ENCODE data around the gene TRIM31.
"Not testable (repeated sequence)": the region's sequence is repeated elsewhere in the genome, so short reads cannot be mapped to it uniquely, and the experiment has no call there.

Gene TRIM31

GRCh38 chr6:30147096-30147495 lies 34.2 kb upstream of the TRIM31 start:
- DNase-seq: no peak

GRCh38 chr6:30145818-30146217 lies 32.9 kb upstream of the TRIM31 start:
- DNase-seq: no peak

GRCh38 chr6:30144811-30145210 lies 31.9 kb upstream of the TRIM31 start:
- no peak for DNase-seq

- no peak for DNase-seq
These were observed 30.9 kb upstream of the TRIM31 start for GRCh38 chr6:30143780-30144179.

GRCh38 chr6:30142665-30143064 lies 29.8 kb upstream of the TRIM31 start:
- no peak for DNase-seq

- DNase-seq: not testable (repeated sequence)
These were observed 27.4 kb upstream of the TRIM31 start for GRCh38 chr6:30140240-30140639.

GRCh38 chr6:30136570-30137286 lies 23.8 kb upstream of the TRIM31 start:
- DNase-seq: no peak

- DNase-seq: no peak
These were observed 22.9 kb upstream of the TRIM31 start, which contains the start of gene TRIM40 for GRCh38 chr6:30135757-30136156. Gene TRIM40 (plus strand): TSS chr6:30136140. CDS start chr6:30137037, 897 bp downstream.

GRCh38 chr6:30135147-30135546 lies 22.3 kb upstream of the TRIM31 start:
- DNase-seq: no peak

- DNase-seq: no peak
These were observed 19.1 kb upstream of the TRIM31 start for GRCh38 chr6:30131947-30132497.

GRCh38 chr6:30130887-30131862 lies 18.3 kb upstream of the TRIM31 start:
- peak; percentile 72 for DNase-seq

- DNase-seq: no peak
These were observed 17.3 kb upstream of the TRIM31 start for GRCh38 chr6:30130179-30130679.

- DNase-seq: no peak
These were observed 16.6 kb upstream of the TRIM31 start for GRCh38 chr6:30129265-30130178.

GRCh38 chr6:30127238-30128093 lies 14.6 kb upstream of the TRIM31 start:
- DNase-seq: no peak

GRCh38 chr6:30122515-30122914 lies 9.6 kb upstream of the TRIM31 start:
- no peak for DNase-seq

- DNase-seq: no peak
These were observed 8.8 kb upstream of the TRIM31 start for GRCh38 chr6:30121446-30122366.

- not testable (repeated sequence) for DNase-seq
These were observed 5.8 kb upstream of the TRIM31 start for GRCh38 chr6:30118691-30119090.

GRCh38 chr6:30116724-30117123 lies 3.8 kb upstream of the TRIM31 start:
- DNase-seq: no peak

GRCh38 chr6:30113841-30114240 lies 951 bp upstream of the TRIM31 start:
- DNase-seq: no peak

GRCh38 chr6:30112402-30112994 lies 392 bp downstream of the TRIM31 start:
- DNase-seq: no peak

Data from NCI-H2171 (cell line).